ENCODE results near the gene CDC26.
"Not testable (repeated sequence)": the region's sequence is repeated elsewhere in the genome, so short reads cannot be mapped to it uniquely, and the experiment has no call there.

The CDC26 gene

GRCh38 chr9:113290052-113290607 lies 14.8 kb upstream of the CDC26 start:
- DNase-seq: no peak

- DNase-seq: no peak
Observed at GRCh38 chr9:113289091-113289490, 13.7 kb upstream of the CDC26 start.

GRCh38 chr9:113281356-113281755 lies 6.0 kb upstream of the CDC26 start:
- no peak for DNase-seq

- DNase-seq: no peak
Observed at GRCh38 chr9:113278840-113279239, 3.5 kb upstream of the CDC26 start.

GRCh38 chr9:113274474-113275156 lies 757 bp downstream of the CDC26 start:
- DNase-seq: no peak

- DNase-seq: no peak
Observed at GRCh38 chr9:113269871-113270270, 5.5 kb downstream of the CDC26 start.

- DNase-seq: no peak
Observed at GRCh38 chr9:113269355-113269754, 6.0 kb downstream of the CDC26 start.

GRCh38 chr9:113267911-113268566 lies 7.3 kb downstream of the CDC26 start:
- DNase-seq: no peak

GRCh38 chr9:113266174-113266573 lies 9.2 kb downstream of the CDC26 start:
- DNase-seq: no peak

GRCh38 chr9:113261917-113262671 lies 13.3 kb downstream of the CDC26 start:
- no peak for DNase-seq

GRCh38 chr9:113258282-113258681 lies 17.1 kb downstream of the CDC26 start:
- no peak for DNase-seq

- DNase-seq: no peak
Observed at GRCh38 chr9:113257863-113258262, 17.5 kb downstream of the CDC26 start.

GRCh38 chr9:113255438-113255837 lies 19.9 kb downstream of the CDC26 start:
- DNase-seq: no peak

GRCh38 chr9:113254991-113255390 lies 20.4 kb downstream of the CDC26 start:
- DNase-seq: no peak

- DNase-seq: no peak
Observed at GRCh38 chr9:113250807-113251206, 24.6 kb downstream of the CDC26 start.

- not testable (repeated sequence) for DNase-seq
Observed at GRCh38 chr9:113249661-113250060, 25.7 kb downstream of the CDC26 start.

- no peak for DNase-seq
Observed at GRCh38 chr9:113247640-113248039, 27.7 kb downstream of the CDC26 start.

GRCh38 chr9:113246928-113247327 lies 28.4 kb downstream of the CDC26 start:
- DNase-seq: no peak

GRCh38 chr9:113245894-113246293 lies 29.5 kb downstream of the CDC26 start:
- no peak for DNase-seq

- no peak for DNase-seq
Observed at GRCh38 chr9:113244556-113244955, 30.8 kb downstream of the CDC26 start.

- DNase-seq: no peak
Observed at GRCh38 chr9:113241161-113241560, 34.2 kb downstream of the CDC26 start.

GRCh38 chr9:113238859-113239232 lies 36.5 kb downstream of the CDC26 start:
- DNase-seq: no peak

- no peak for DNase-seq
Observed at GRCh38 chr9:113238202-113238858, 37.0 kb downstream of the CDC26 start.
